NOMO-1 treated with dmso at 0.1 percent for 144 hours (cell line): ENCODE measurements around the gene ANAPC13.

Experiments
- DNase-seq: peaks from one replicate; lab custom pipeline; 2025; ENCODE audit not compliant: unreplicated experiment; lab: John Stamatoyannopoulos, UW

Gene ANAPC13

DNA sequence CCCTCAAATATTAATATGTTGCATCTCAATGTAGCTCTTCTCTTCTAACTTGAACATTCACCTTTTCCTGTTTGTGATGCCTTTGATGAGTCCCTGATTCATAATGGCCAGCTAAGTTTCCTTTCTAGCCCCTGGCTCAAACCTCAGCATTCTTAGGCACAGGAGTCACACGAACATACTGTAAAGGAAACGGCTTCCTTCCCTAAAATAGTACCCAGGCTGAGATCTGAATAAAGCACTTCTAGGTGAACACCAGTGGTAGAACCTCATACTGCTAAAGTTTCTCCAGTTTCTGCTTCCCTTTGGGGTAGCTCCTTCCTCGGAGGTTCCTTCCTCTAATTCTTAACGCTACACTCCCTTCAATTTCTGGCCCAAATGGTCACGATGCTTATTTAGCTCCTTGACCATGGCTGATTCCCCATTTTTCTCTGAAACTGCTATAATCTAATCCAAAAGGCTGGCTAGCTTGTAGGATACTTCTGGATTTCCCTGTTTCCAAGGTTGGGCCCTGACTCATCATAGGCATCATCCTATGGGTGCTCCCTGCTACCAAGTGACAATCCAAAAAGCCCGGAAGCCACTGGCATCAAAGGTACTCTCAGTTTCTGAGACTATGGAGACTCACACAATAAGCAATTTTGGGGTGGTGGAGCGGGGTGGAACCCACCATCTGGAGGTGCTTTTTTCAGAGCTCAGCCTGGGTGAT lies 2.4 kb downstream of the ANAPC13 start:
- DNase-seq = peak; percentile 5

DNA sequence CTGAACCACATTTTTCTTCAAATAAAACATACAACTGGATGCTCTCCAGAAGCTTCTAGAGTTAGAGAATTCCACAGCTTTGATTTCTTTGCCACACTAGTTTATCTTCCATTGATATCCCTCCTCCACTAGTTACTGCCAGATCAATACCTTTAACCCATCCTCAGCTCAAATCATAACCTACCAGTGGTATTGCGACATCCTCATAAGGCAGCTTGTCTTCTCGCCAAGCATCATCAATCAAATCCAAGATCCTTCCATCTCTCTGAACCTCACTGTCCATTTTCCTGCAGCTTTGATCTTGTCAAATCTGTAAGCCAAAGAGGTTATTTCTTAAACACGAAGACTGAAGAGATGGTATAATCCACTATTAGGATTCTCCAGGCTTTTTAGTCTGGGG lies 3.2 kb downstream of the ANAPC13 start:
- no peak for DNase-seq

DNA sequence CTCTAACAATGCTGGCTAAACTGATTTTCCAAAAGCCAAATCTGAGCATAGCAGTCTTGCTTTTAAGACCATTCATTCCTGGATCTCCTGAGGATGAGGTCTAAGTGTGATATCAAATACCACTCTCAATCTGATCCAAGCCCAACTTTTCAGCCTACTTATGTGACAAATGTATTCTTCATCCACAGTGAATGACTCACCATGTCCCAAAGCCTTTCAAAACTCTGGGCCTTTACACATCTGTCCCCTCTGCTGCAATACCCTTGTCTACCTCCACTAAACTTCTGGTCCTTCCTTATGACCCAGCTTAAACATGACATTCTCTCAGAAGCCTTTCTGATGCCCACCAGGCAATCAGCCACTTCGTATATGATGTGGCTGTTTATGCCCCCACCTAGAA lies 4.6 kb downstream of the ANAPC13 start:
- no peak for DNase-seq

DNA sequence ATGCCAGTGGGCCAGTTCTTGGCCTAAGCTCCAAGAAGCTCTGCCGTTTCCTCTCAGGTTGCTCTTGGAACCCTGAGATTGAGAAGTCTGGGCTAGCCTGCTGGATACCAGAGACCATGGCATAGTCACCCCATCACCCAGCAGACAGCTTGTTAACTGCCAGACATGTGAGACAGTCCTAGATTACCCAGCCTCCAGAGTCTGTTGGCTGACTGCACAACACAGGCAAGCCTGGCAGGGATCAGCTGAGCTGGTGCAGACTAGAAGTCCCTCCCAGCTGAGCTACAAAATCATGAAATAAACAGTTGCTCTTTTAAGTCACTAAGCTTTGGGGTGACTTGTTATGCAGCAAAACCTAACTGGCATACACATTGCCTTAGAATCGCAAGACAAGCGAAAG lies 5.2 kb downstream of the ANAPC13 start:
- DNase-seq = no peak

DNA sequence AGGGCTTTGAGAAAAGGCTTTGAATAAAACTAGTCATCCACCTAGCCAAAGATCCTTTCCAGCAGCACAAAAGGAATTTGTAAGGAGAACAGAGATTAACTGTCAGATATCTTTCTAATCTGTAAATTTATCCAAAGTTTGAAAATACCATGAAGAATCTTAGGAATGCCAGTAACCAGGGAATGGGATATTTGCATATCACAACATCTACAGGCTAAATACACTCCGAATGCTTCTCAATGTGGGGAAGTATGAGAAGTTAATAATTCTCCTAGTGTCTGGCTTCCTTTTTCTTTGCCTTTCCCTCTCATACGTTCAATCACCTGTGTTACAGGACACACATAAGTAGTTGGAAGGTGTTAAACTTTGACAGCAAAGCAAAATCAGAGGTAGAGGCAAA lies 7.8 kb downstream of the ANAPC13 start:
- no peak for DNase-seq

DNA sequence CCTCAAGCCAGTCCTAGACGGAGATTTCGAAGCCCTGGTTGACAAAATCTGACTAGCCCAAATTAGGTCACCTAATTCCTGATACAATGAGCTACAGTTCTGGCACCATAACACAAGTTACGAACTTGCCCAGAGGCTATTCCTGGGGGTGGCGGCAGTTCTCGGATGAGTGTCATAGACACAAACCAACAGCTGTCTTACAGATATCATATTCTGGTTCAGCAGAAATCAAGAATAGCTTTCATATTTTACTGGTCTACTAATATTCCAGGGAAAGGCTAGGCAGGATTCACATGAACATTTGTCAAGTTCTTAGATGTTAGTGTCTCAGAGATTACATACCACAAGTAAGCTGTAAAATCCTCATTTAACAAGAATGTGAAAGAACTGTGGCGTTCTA lies 8.8 kb downstream of the ANAPC13 start:
- no peak for DNase-seq

DNA sequence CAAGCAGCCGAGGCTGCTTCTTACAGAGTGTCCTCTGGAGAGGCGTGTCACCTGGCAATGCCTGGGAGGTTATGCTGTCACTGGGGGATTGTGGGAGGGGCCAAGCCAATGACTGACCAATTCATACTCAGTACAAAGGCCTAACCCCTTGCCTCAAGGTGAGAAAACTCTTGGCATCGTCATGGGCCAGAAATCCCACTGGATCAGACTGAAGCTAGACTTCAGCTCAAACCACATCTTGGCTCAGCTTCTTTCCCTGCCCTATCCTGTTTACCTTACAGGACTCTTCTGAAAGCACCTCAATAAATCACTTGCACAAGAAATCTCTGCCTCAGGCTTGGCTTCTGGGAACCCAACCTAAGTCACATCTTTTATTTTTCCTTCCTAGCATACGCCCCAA lies 9.5 kb downstream of the ANAPC13 start:
- no peak for DNase-seq

DNA sequence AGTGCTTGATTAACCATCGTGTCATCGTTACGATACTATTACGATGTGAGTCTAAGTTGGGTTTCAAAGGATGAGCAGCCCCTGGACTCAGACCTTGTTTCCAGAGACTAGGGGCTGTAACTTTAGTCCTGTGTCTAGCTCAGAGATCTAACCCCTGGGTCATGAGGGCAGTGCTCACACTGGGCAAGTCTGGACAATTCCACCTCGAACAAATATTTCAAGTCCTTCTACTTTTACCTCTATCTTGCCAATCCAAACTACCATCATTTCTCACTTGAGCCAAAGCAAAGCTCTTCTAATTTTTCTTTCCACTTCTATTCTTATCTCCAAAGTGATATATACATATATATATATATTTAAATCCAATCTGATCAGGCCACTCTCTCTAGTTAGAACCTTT lies 10.8 kb downstream of the ANAPC13 start:
- DNase-seq = no peak

DNA sequence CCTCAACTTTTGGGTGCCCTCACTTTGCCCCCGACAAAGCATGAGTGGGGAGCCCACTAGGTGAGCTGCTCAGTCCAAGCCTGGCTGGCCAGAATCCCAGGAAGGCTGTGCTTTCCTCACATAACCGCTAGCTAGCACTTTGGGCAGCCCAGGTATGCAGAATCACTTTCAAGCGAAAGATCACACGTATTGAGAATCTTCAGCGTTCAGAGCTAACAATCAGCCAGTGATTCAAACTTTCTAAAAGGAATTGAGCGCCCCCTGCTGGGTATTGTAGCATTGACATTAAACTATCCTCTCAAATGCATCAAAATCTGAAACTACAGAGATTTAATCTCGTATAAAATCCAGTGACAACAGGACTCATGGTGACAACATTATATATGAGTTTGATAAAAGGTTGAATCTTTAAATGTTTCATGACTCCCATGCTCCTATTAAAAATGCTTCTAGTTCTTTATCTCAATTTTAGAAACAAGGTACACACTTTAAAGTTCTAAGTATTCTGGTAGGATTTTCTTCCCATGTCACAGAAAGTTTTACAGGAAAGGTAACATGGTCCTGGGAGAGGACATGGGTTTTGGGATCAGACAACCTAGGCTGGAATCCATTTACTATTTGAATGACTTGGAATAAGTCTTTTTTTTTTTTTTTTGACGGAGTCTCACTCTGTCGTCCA lies 11.8 kb downstream of the ANAPC13 start:
- DNase-seq = peak; percentile 3

DNA sequence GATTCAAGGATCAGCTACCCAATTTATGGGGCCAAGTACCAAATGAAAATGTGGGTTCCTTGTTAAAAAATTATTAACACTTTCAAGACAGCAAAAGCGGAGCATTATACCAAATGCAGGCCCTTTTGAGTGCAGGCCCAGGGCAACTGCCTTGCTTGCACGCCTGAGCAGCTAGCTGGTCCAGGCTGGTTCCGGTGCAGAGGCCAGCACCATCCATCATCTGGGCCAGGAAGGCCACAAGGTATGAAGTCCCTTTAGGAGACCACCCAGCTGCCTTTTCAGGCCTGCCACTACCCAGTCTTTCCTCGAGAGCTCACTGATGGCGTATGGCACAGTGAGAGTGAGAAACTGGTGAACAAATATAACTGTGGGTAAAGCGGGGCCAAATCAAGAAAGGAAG lies 13.0 kb downstream of the ANAPC13 start:
- no peak for DNase-seq

DNA sequence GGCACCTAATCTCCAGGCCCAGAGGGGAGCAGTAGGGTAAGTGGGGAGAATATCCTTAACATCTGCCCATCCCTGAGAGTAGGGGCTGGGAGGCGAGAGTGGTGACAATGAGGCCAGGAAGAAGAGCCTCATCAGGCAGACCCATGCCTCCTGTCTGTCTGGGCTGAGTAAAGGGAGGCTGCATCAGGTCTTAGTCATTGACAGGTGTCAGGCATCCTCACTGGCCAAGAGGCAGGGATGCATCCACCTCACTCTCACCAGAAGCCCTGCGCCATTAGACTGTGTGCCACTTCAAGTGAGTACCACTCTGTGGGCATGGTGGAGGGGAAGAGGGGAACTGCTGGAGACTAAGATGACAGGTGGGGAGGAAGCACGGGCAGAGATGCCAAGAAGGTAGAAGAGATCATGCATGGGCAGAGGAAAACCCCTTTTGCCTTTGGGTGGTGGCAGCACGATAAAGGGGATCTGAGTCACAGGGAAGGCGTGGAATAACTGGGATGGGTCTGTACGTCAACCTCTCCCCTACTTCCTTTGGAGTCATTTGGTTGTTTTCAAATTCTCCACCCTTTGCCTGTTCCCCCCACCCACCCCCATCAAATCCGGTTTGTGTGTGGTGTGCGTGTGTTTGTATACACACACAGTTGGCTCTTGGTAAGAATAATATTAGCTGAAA lies 14.1 kb downstream of the ANAPC13 start:
- DNase-seq = no peak

DNA sequence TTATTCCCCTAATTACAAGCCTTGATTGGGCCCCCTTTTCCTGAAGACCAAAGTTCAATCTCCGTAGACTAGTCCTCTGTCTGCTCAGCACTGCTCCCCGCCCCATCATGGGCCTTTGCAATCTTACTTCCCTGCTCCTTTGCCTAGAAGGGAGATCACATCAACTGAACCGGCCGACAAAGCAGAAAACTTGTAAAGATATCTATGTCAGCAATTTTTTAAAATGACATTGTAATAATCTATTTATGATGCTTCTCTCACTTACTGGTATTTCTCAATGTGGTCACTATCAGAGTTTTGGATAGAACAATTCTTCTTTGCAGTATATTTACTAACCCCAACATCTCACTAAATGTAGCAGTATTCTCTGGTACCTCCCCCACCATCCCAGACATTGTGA lies 17.3 kb downstream of the ANAPC13 start:
- no peak for DNase-seq

DNA sequence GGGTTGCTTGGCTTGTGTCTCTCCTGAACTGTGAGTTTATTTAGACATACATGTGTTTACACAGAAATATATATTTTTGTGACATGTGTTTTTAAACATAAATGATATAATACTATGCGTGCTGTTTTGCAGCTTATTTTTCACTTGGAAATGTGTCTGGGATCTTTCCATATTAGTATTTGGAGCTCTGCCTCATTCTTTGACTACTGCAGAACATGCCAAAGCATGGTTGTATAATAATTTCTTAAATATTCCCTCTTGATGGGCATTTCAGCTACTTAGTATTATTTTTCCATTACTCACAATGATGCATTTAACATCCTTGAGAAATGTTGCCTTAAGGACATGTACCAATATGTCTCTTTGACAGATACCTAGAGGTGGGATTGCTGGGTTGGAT lies 19.5 kb downstream of the ANAPC13 start:
- DNase-seq = no peak

DNA sequence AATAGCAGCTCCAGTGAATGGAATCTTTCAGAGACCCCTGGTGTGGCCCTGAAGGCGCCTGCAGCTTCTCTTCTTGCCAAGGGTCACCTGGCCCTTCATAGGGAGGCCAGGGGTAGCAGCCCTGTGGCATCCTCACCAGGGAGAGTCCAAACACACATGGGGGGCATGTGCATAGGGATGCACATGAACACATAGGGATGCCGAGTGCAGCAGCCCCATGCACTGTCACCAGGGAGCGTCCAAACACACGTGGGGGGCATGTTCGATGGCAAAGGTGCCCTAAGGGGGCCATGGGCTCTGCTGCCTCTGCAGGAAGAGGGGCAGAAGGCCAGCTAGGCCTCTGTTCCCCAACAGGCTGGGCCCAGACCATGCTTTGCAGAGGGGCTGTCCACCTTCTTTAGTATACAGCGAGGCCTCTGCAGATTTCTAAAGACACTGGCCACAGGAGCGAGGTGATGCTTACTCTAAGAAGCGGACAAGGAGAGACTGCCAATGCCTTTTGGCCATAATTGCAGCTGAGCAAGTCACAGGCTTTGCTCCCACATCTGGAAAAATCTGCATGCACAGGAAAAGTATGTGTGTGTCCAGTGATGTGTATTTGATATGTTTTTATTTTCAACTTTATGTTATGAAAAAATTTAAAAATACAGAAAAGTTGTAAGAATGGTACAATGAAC lies 21.0 kb downstream of the ANAPC13 start:
- no peak for DNase-seq

DNA sequence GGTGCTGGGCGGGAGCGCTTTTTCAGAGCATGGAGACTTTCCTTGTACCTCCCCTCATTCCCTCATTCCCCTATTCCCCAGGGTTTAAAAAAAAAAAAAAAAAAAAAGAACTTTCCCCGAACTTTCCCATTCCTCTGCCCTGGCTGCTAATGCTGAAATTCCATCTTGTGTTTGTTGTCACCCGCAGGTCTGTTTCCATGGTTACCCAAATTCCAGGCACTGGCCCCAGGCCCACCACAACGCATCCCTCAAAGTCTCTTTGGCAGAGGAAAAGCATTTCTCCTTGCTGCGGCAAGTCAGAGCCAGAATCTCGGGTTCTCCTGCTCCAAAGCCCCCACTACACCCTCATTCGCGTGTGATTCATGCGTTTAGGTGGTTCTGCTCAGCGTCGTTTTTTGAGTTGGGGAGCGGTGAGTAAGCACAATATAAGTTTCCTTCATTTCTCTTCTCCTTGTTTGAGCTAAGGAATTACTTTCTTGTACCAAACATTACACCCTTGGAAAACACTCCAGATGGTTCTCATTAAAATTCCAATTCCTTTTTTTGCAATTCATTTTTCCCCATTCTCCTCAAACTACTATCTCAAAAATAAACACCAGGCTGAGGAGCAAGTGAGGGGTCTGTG lies 21.6 kb downstream of the ANAPC13 start:
- no peak for DNase-seq

DNA sequence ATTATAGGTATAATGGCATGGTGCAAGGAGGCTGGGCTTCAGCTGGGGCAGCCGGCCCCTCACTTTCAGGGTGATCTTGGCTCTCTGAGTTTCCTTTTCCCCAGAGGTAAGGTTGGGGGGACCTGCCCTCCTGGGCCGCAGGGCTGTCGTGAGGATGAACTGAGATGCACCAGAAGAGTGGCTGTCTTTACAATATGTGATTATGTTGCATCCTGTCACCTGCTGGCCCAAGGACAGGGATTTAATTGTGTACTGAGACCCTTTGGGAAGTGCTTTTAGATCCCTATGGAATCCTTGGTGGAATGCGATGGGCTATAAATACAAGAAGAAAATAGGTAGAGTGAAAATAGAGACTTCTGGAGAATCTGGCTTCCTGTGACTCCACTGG lies 22.1 kb downstream of the ANAPC13 start:
- no peak for DNase-seq

DNA sequence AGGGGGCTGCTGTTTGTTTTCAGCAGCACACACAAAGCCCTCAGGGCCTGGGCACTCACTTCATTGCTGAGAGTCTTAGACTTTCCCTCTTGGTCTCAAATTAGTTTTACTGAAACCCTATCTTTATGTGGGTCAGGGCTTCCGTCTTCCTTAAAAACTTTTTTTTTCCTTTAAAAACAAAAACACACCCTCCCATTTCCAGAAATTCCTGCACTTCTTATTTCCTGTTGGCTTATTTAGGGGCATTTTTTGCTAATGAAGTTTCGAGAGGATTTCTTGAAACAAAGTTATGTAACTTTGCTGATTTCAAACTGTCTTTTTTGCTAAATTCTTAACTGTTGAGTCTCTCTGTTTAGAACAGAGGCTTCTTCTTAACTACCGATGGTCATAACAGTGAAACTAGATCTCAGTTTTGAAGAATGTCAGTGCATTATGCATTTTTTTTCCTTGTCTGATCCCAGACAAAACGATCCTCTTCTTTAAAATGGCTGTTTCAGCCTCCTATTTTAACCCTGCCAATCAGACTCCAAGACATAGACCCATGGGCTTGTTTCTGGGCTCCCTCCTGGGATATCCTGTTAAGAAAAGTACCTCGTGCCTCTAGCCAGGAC lies 23.3 kb downstream of the ANAPC13 start:
- DNase-seq = no peak

DNA sequence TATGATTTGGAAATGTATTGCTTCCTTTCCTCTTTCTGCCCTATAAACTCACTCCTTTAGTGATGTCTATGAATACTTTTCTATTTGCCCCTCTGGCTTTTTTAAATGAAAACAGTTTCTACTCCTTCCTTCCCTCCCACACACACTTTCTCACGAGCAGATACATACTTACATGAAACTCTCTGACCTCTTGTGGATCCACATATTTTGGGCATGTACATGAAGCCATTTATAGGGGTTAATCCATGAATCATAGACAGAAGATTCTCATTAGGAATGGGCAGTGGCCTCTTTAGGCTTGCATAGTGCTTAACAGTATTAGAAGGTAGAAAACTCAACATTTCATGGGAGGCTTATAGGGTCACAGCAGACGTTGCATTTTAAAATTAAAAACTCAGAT lies 24.8 kb downstream of the ANAPC13 start:
- DNase-seq = no peak

DNA sequence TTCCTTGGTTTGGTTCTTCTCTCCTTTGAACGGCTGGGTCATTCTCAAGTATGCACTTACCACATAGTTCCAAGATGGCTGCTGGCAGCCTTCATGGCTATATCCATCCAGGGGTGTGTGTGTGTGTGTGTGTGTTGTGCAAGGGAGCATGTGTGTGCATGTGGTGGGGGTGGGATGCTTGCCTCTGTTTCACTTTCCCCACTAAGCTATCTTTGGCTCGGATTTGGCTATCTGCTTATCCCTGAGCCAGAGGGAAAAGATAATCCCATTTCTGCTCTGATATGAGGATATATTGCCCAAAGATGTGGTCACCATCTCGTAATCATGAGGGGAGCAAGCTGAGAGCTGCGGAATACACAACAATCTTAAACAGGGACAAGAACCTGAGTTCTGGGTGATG lies 26.2 kb downstream of the ANAPC13 start:
- no peak for DNase-seq

DNA sequence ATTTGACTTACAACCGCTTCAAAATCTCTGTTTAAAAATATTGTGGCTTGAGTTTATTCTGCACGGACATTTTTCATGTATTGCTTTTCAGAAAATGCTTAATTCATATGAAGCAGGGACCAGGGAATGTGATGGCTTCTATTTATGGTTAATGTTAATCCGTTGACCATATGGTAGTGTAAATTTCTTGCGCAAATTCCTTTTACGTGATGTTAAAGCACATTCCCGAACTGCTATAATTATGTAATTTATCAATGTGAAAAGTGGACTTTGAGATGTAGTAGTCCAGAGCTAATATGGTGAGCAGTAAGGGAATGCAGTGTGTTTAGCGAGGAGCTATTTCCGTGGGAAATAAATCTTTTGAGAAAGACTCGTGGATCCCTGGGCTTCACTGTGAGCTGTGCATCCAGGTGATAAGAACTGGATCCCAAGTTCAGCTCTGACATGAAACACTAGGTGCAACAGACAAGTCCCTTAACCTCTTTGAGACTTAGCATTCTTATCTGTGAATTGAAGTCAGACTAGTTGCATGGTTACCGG lies 27.3 kb downstream of the ANAPC13 start:
- DNase-seq = no peak
